ENCODE measurements around the gene PSMB3.
"Not testable (repeated sequence)": the region's sequence is repeated elsewhere in the genome, so short reads cannot be mapped to it uniquely, and the experiment has no call there.

The PSMB3 gene

DNA sequence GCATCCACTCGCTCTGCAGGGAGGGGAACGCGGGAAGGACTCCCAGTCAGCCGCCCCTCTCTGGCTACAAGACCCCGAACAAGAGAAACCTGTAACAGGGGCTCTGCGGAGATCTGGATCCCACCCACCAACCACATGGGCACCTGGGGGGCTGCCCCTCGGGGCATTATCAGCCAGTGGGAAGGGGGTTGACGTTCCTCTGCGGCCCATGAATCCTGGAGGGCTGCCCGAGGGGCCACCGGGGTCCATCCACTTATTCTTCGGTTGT, 2.6 kb upstream of the PSMB3 start:
- DNase-seq = no peak

DNA sequence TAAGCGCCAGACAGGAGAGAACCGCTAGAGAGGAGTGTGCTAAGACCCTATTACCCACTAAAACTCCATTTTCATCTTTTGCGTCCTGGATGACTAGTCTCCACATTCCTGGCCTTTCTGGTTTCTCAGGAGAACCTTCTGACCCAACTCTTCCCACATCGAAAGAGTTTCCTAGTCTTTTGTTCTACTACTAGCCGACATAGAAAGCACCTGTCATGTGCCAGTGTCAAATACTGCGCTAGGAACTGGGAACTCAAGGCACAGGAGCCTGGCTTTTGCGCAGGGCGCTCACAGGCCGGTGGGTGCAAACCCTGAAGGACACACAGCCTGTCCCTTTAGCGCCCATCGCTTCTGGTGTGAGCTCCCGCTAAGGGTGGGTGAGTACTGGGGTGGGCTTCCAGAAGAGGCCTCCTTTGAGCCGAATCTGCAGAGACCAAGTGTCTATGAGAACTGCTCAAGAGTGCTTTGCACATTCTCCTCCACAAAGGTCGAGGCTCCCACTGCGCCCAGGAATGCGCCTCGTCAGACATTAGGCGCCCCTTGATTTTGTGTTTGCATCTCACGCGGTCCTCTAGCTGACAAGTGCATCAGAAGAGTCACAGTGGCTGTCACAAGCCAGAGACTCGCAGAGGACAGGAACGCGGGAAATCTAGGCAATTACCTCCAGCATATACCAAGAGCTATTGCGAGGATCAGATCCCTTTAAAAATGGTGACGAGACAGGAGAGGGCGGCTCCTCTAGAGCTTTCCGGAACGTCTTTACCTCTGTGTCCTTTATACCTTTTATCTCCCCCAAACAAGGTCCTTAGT, 2.0 kb upstream of the PSMB3 start:
- no peak for DNase-seq

DNA sequence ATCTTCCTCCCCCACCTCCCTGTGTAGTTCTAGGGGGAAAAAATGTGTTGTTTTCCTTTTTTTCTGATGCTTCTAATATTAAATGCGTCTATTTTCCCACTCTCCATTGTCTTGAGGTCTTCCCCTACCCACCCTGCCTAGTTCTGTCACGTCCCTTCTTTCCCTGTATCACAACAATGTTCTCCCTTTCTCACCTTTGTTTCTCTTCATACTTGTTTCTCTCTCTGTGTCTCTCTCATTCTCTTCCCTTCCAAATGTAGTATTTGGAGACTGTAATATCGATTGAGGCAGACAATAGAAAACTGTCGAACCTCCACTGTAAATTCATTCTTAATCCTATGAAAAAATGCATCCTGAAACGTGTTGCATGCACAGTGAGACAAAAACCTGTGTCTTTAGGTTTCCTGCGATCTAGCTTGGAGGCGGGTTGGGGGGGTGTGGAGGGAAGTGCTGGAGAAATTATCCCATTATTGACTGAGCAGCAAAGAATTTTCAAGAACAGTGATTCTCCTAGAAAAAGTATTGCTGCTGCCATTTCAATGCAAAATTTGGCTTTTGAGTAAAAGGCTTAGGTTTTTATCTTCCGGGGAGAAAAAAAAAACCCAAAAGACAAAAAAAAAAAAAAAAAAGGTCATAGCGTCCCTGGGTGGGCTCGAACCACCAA, 1.3 kb upstream of the PSMB3 start:
- DNase-seq = no peak

DNA sequence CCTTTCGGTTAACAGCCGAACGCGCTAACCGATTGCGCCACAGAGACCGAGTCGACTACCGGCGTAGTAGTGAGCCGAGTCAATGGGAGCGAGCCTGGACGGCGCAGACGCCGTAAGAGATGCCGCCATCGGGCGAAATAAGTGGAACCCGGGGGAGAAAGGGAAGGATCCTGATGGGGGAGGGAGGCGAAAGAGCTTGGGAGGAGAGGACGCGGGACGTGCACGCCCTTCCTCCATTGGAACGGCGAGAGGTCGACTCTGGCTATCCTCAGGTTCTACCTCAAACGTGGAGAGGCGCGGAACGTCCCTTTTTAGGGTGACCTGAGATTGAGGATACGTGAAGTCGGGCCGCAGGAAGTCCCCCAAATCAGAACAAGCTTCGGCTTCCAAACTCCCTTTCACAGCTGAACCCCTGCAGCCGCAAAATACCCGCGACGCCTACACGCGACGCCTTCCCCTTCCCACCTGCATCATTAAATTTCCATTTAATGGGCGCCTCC, 683 bp upstream of the PSMB3 start:
- peak; percentile 85 for DNase-seq

DNA sequence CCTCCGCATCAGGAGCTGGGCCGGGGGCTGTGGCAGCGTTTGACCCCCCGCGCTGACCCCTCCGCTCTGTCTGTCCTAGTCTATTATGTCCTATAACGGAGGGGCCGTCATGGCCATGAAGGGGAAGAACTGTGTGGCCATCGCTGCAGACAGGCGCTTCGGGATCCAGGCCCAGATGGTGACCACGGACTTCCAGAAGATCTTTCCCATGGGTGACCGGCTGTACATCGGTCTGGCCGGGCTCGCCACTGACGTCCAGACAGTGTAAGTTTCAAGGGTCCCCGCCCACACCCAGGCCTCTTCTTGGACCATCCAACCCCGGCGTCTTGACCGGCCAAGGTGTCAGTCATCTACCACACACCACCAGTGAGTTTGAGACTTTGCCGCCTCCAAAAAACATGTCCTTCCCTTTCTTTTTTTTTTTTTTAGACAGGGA, 548 bp downstream of the PSMB3 start:
- no peak for DNase-seq

DNA sequence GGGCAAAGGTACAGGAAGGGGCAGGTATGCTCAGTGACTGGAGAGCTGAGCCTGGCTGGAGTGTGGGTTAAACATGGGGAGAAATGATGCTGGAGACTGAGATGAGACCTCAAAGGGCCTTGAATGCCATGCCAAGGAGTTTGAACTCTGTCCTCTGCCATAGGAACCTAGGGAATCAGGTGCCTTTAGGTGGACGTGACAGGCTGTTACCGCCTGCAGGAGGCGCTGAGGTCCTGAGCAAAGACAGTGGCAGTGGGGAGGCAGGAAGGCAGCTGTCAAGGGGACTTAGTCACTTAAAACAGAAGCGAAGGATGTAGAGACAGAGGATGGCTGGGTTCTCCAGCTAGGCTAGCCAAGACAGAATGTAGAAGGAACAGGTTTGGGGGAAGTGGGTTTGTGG, 9.1 kb downstream of the PSMB3 start:
- peak; percentile 26 for DNase-seq

DNA sequence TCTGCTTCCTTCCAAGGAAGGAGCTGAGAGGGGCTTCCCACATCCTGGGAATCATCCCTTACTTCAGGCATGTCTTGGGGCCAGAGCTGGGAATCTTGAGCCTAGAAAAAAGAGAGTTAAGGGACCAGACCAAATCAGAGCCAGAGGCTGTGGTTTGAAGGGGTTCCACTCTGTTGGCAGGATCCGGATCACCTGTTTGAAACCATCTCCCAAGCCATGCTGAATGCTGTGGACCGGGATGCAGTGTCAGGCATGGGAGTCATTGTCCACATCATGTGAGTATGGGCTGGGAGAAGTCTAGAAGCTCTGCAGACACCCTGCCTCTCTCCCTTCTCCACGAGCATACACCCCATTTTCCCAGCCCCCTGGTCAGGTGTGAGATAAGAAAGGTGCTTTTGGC, 9.7 kb downstream of the PSMB3 start:
- DNase-seq = no peak

DNA sequence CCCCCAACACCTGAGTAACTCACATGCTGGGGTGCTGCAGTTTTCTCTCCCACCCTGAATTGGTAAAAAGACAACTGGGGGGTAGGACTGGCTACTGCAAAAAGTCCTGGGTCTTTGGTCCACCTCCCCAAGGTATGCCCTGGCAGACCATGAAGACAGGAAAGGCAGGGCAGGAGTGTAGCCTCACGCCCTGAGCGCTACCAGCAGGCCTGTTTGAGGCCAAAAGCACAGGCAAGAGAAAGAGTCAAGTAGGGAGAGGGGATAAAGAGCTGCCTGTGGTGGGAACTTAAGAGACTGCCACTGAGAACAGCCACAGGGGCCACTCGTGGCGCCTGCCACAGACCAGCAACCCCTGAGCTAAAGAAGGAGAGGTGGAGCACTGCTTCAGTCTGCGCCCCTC, 13.8 kb downstream of the PSMB3 start:
- DNase-seq = no peak

DNA sequence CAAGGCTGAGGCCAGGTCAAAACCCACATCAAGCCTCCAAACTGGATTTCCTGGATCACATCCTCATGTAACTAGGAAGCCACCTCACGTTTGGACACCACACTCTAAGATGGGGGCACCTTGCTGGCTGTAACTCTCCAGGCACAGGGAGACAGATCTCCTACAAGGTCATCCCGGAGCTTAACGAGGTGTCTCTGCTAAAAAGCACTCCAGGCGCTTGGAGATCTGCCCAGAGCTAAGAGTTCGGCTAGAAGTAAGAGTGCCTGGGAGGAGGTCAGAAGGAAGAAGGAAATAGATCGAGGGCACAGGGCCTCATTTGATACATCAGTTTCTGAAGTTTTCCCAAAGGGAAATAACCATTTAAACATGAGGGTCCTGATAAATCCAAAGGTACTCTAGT, 15.9 kb downstream of the PSMB3 start:
- DNase-seq = no peak

DNA sequence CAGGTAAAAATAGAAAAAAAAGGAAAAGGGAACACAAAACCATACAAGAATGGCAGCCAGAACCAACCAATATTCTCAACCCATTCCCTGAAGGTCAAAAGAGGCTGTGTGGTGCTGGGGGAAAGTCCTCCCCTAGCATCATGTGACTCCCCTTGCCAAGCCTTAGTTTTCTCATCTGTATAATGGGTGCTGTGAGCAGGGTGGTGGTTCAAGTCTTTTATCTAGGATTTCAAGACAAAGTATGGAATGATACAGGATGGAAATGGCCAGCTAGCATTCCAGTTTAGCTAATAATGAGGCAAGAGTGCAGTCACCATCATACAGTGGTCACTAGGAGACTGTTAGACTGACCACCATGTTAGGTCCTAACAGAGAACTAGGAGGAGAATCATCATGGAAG, 20.7 kb downstream of the PSMB3 start:
- no peak for DNase-seq

DNA sequence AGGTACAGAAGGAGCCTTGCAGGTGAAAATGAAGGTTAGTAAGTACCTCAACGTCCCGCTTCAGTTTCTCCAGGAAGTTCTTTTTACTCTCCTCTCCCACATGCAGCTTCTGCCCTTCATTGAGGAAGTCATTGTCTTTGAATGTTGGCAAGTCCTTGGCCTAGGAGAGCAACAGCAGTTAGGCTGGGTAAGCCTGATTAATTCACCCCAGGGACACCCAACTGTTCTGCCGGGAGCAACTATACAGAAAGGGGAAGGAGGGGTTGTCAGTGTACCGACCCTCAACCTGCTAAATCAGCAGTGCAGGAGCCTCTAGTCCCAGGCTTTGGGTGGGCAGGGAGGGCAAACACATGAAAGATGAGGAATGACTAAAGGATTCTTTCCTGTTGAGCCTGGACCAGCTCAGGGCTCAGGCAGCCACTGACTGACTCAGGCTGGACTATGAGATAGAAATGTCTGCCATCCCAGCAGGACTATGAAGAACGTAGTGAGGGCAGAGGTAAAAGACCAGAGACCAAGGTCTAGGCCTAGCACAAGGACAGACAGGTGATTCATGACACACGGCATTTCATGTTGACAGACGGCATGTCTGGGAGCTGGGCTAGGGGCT, 25.2 kb downstream of the PSMB3 start:
- no peak for DNase-seq

DNA sequence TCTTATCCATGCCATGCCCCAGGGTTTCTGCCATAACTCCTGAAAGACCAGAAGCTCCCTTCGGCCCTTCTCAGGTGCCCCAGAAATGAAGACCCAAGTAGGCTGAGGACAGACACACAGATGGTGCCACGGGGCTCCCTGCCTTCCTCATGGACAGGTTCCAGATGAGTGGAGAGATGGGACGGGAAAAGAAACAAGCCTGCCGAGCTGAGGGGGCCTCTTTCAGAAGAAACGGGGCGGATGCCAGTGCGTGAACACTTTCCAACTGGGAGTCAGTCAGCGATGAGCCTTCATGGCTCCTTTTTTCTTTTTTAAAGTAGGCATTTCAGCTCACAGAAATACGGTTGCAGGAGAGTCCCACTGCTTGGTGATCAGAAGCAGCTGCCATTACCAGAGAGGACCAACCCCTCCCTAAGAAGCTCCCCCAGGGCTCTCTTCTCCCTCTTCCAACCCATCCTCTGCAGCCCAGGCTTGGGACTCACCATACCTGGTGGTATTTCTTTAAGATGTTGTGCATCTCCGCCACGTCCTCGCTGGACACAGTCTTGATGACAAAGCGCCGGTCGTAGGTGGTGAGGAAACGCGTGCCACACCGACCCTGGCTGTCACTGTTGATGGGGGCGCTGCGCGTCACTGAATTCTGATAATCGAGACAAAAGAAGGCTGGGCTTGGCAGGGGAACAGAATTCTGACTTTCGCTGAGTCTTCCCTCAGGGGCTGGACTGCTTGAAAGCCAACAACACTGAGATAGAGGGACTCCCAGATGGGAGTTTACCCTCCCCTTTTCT, 27.6 kb downstream of the PSMB3 start:
- no peak for DNase-seq

DNA sequence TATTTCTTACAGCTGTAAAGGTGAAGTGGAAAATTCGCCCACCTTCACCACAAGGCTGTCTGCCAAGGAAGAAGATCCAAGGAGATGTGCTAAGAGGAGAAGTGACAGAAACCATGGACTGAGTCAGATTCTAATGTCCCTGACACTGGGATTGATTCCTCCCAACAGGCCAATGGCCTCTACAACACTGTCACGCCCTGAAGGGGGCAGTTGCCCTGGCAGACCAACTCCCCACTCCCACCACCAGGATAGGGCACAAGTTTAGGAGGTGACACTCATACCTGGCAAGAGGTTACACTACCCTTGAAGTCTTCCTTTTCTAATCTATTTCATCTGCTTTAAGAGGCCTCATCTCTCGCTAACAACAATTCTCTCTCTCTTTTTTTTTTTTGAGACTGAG, 30.7 kb downstream of the PSMB3 start:
- no peak for DNase-seq

DNA sequence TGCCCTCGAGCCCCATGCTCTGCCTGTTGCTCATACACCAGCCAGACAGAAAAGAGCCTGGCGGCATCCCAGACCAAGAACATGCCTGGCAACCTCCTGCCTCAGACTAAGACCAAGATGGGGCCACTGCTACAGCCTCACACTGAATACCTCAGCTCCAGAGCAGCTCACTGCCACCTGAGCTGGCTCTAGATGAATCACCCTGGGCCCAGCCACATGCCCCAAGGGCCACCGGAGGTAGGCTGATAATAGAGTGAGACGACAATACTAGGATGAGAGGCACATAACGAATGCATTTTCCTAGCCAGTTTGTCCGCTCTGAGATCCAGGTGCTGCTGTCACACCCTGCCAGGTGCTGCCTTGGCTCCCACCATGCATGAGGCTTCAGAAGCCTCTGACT, 33.8 kb downstream of the PSMB3 start:
- DNase-seq = no peak

DNA sequence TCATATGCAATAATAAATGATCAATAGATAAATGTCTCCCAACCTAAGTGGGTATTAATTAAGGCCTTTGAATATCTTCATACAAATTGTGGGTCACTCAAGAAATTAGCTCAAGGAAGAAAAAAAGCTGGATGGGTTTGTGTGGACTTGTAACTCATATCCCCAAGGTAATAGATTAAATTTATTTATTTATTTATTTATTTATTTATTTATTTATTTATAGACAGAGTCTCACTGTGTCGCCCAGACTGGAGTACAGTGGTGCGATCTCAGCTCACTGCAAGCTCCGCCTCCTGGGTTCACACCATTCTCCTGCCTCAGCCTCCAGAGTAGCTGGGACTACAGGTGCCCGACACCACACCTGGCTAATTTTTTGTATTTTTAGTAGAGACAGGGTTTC, 35.5 kb downstream of the PSMB3 start:
- not testable (repeated sequence) for DNase-seq

DNA sequence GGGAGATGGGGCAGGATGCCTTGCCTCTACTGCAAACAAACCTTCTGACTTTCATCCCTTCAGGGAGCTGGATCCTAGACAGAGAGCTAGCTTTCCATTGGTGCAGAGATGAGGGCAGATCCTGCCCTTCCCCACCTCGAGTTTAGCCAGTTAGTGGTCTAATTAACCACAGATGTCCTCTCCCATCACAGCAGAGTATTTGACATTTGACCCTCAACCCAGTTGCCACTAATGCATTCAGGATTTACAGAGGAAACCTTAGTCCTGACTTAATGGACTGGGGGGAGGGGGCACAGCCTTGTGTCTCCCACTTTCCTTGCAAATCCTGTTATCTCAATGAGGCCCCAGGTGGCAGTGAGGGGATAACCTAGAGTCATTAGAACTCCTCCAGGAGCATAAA, 36.6 kb downstream of the PSMB3 start:
- no peak for DNase-seq

DNA sequence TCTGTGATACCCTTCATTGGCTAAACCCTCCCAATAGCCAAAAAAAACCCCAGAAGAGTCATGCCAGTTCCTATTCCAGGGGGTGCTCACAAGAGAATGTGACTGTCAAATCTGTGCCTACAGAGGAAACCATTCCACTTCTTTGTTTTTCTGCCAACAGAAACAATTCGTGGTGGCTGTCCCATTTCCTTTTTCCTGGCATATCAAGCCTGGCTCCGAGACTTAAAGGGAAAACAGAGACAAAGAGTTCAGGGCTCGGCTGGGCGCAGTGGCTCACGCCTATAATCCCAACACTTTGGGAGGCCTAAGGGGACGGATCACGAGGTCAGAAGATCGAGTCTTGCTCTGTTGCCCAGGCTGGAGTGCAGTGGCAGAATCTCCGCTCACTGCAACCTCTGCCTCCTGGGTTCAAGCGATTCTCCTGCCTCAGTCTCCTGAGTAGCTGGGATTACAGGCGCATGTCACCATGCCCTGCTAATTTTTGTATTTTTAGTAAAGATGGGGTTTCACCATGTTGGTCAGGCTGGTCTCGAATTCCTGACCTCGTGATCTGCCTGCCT, 37.7 kb downstream of the PSMB3 start:
- DNase-seq = not testable (repeated sequence)

DNA sequence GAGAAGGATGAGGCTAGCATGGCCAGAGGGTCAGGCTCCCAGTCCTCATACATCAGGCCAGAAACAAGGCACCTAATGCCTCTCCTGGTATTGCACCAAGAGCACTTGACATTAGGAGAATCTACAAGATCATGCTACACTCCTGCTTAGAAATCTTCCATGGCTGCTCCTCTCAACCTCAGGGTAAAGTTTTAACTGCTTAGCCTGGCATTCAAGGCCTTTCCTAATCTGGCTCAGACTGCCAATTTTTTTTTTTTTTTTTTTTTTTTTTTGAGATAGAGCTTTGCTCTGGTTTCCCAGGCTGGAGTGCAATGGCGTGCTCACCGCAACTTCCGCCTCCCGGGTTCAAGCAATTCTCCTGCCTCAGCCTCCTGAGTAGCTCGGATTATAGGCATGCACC, 38.6 kb downstream of the PSMB3 start:
- no peak for DNase-seq

DNA sequence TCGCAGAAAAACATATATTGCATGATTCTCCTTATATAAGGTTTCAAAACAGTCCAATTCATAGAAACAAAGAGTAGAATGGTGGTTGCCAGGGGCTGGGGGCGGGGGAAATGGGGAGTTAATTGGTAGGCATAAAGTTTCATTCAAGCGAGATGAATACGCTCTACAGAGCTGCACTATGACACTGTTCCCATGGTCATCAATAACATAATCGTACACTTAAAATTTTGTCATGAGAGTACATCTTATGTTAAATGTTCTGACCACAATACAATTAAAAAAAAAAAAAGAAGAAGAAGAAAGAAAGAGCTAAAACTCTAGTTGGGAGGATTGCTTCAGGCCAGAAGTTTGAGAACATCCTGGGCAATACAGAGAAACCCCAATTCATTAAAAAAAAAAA, 41.7 kb downstream of the PSMB3 start:
- DNase-seq = no peak

DNA sequence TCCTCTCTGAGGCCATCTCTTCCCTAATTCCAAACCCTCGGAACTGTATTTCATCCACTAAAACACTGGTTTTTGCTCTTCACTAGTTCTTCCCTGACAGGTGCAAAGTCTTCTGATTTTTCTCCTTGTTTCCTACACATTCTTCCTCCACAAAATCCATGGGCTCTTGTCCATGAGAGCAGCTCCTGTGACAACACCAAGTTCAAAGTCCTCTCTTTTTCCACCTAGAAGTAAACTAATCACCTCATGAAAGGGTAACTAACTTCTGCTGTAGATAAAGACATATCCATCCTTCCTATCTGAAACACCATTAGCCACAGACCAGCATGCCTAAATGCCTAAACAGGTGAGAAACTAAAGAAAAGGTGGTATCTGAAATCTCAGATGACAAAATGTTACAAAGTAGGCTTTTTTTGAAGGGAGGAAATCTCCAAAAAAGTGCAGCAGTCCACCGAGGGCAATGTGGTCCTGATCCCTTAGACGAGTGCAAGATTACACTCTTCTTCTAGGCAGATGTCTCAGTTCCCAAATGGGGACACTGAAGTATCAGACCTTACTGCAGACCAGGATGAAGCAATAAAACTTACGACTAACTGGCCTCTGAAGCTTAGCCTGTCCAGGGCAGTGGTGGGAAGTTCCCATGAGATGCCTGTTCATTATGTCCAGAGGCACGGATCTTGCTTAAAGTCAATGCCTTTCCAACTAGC, 44.1 kb downstream of the PSMB3 start:
- no peak for DNase-seq

DNA sequence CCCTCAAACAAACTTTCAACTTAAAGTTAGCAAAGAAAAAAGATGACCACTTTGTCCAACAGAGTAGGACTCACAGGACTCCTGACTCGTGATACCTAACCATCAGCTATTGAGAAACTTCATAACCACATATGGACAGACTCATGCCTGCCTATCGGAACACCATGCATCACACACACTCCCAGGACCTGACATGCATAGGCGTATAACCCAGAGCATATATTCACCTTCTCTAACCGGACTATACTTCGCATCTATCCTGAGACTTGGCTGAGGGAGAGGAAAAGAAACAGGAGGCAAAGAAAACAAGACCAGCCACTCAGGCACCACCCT, 44.6 kb downstream of the PSMB3 start:
- DNase-seq = no peak

DNA sequence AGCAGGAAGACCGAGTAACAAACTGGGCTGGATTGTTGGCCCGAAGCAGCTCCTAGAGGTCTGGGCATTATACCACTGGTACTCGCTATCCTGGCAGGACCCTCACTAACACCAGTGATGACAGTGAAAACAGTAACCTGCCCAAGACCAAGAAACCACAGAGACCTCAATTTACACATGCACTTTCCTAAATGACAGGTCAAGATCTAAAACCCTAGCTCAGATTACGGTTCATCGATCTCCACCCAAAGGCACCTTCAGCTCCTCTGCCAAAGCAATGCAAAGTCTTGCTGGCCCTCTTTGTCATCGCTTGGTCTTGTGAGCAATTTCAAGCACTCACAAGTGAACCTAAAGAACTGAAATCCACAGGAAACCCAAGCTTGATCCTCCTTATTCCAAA, 45.3 kb downstream of the PSMB3 start:
- DNase-seq = no peak
